ENCODE results near the gene AFMID.

- TF ChIP-seq EZH2 (IDR thresholded peaks at IDR 0.05; ENCODE audit: borderline replicate concordance, low read depth, low read length, poor library complexity, severe bottlenecking) (no peak), CTCF (conservative IDR thresholded peaks at IDR 0.05; ENCODE audit: low read depth, low read length) (no peak)
These were observed 21.3 kb downstream of the AFMID start for GRCh38 chr17:78208486-78208885.
